Measurements from ENCODE around the gene SHISA5.

DNA sequence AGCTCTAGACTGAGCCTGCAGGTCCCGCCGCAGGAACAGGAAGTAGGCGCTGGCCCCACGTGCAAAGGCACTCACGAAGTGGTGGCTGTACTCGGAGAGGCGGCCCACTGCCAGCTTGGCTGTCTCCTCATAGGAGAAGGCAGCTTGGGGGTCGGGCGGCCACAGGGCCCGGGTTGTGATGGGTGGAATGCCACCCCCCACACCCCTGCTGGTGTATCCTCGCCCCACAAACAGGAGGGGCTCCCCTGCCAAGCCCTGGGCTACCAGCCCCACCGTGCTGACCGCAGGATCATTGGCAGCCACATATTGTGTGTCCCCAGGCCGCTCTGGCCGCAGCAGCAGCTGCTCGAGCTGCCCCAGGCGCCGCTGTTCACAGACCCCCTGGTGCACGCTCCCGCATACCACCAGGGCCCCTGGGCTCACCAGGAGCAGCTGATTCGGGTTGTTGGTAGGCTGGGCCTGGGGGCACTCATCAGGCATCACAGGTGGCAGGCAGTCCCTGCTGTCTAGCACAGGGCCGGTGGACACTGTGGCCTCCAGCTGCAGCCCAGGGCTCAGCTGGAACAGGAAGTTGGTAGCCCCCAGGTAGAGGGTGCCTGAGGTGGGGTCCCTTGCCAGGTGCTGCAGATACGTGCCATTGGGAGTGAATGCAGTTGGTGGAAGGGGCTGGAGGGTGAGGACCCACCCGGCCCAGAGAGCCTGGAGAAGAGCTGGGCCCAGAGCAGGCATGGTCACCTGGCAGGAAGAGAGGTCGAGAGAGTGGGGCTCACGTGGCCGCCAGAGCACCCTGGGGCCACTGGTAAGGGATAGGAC, 79.9 kb downstream of the SHISA5 start:
- TF ChIP-seq, protein P1, sequence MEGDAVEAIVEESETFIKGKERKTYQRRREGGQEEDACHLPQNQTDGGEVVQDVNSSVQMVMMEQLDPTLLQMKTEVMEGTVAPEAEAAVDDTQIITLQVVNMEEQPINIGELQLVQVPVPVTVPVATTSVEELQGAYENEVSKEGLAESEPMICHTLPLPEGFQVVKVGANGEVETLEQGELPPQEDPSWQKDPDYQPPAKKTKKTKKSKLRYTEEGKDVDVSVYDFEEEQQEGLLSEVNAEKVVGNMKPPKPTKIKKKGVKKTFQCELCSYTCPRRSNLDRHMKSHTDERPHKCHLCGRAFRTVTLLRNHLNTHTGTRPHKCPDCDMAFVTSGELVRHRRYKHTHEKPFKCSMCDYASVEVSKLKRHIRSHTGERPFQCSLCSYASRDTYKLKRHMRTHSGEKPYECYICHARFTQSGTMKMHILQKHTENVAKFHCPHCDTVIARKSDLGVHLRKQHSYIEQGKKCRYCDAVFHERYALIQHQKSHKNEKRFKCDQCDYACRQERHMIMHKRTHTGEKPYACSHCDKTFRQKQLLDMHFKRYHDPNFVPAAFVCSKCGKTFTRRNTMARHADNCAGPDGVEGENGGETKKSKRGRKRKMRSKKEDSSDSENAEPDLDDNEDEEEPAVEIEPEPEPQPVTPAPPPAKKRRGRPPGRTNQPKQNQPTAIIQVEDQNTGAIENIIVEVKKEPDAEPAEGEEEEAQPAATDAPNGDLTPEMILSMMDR (conservative IDR thresholded peaks at IDR 0.05; ENCODE audit: low read depth, low read length): no peak
- no peak for TF ChIP-seq SMC3 (IDR thresholded peaks at IDR 0.05; ENCODE audit: low read depth, low read length)
